HepG2 (cell line): ENCODE measurements around the gene TATDN2. TPM values are rescaled to one million over a fixed set of nuclear protein-coding genes. Genes with fewer than 3 reads are reported as not detected.

Experiments used
- ATAC-seq: fragments of 200-7000 bp; cut with Tn5 transposase; 3 replicates; pipeline ENCODE4 v1.9.1; 2020; ENCODE audit warnings: mild to moderate bottlenecking, moderate library complexity
- BruUV-seq: library from RNA; stranded (reverse); fragments of 400-500 nt; replicated peaks from 2 replicates; lab custom pipeline; 2021; lab: Mats Ljungman, UMichigan
- CTCF ChIA-PET: fragments of 300-600 bp; formaldehyde crosslinking; extraction: SDS; loops from one replicate; lab custom pipeline; 2021; ENCODE audit warnings: low total read pairs, inconsistent platforms, low intra/inter-chr PET ratio; lab: Yijun Ruan, JAX
- POLR2A ChIA-PET: fragments of 350-600 bp; sonication (Branson Sonifier 250); formaldehyde crosslinking; loops from one replicate; lab custom pipeline; 2020; ENCODE audit warnings: antibody characterized with exemption, inconsistent platforms; lab: Yijun Ruan, JAX
- DNase-seq: peaks from one replicate; pipeline ENCODE4 v3.0.0-alpha.2; 2015; ENCODE audit warnings: low spot score
- FAIRE-seq: peaks from 3 replicates; lab custom pipeline; 2011; peaks lifted over from hg19 to GRCh38; lab: Jason Lieb, UNC
- H2AFZ ChIP-seq: one replicate; pipeline ENCODE4 v1.6.1; 2011; ENCODE audit warnings: low read length, inconsistent platforms
- H3K27ac ChIP-seq: fragments of 300-600 bp; 3 replicates; pipeline ENCODE4 v1.8.0; 2011; ENCODE audit warnings: mixed run types, mild to moderate bottlenecking, mixed read lengths, low read length, inconsistent platforms; ENCODE audit not compliant: insufficient read depth; ENCODE audit errors: extremely low read length
- H3K27me3 ChIP-seq, 2 experiments: fragments of 200-600 bp in 1 of 2; 2 replicates in 1 of 2; 3 replicates in 1 of 2; pipeline versions ENCODE4 v1.6.0 to v1.8.0; 2011; ENCODE audit warnings: low read length in 2 of 2, mild to moderate bottlenecking in 2 of 2, moderate library complexity in 2 of 2, inconsistent platforms in 1 of 2; ENCODE audit not compliant: insufficient read depth in 2 of 2, control insufficient read depth in 1 of 2
- H3K36me3 ChIP-seq, 2 experiments: fragments of 200-600 bp in 1 of 2; replicated peaks in 1 of 2; 2 replicates in 1 of 2; 3 replicates in 1 of 2; pipeline versions ENCODE4 v1.5.1 to v1.8.0; 2011; ENCODE audit warnings: low read length in 2 of 2, inconsistent platforms in 1 of 2; ENCODE audit not compliant: insufficient read depth in 2 of 2, control insufficient read depth in 1 of 2
- H3K4me1 ChIP-seq: 2 replicates; pipeline ENCODE4 v1.5.1; 2012; ENCODE audit warnings: low read length, inconsistent platforms; ENCODE audit not compliant: insufficient read depth
- H3K4me2 ChIP-seq: 2 replicates; pipeline ENCODE4 v1.6.0; 2011; ENCODE audit warnings: low read depth, low read length, inconsistent platforms
- H3K4me3 ChIP-seq, 3 experiments: fragments of 200-600 bp in 1 of 3; sonication (generic), shearing (Covaris generic) in 1 of 3; replicated peaks in 1 of 3; 2 replicates each; pipeline ENCODE4 v1.5.1; 2011 to 2016; ENCODE audit warnings: low read length in 3 of 3, inconsistent platforms in 2 of 3, low read depth in 2 of 3, mild to moderate bottlenecking in 2 of 3, control low read depth in 1 of 3, mixed read lengths in 1 of 3; ENCODE audit not compliant: insufficient read depth in 1 of 3
- H3K79me2 ChIP-seq: one replicate; pipeline ENCODE4 v1.6.1; 2011; ENCODE audit warnings: low read length, inconsistent platforms; ENCODE audit not compliant: insufficient read depth
- H3K9ac ChIP-seq: 2 replicates; pipeline ENCODE4 v1.6.0; 2011; ENCODE audit warnings: mild to moderate bottlenecking, low read depth, low read length, inconsistent platforms; ENCODE audit not compliant: insufficient read depth
- H3K9me3 ChIP-seq: 2 replicates; pipeline ENCODE4 v1.5.1; 2012; ENCODE audit warnings: mild to moderate bottlenecking, low read length
- H4K20me1 ChIP-seq: 2 replicates; pipeline ENCODE4 v1.6.0; 2011; ENCODE audit warnings: inconsistent platforms, mild to moderate bottlenecking, low read length, moderate library complexity; ENCODE audit not compliant: insufficient read depth
- GPN1 ChIP-seq: sonication (generic); formaldehyde crosslinking; IDR thresholded peaks from 2 replicates; pipeline ENCODE4 v1.5.1; 2020; ENCODE audit warnings: missing genetic modification reagents, borderline replicate concordance
- MAFF ChIP-seq: IDR thresholded peaks from 2 replicates; pipeline ENCODE4 v1.6.1; 2011; ENCODE audit warnings: low read depth, low read length, improper control_type of control experiment
- MAFK ChIP-seq, 2 experiments: IDR thresholded peaks in 1 of 2; conservative IDR thresholded peaks in 1 of 2; 2 replicates each; pipeline ENCODE4 v1.6.1; 2011; ENCODE audit warnings: improper control_type of control experiment in 2 of 2, low read length in 2 of 2
- NFE2L2 ChIP-seq: fragments of 150-350 bp; IDR thresholded peaks from 2 replicates; pipeline ENCODE4 v1.6.1; 2014; ENCODE audit warnings: low read length
- POLR2G ChIP-seq: fragments of 200-400 bp; formaldehyde crosslinking; IDR thresholded peaks from 2 replicates; pipeline ENCODE4 v1.6.1; 2018; ENCODE audit warnings: mild to moderate bottlenecking, low read depth, low read length, moderate library complexity
- TFE3 ChIP-seq: IDR thresholded peaks from 2 replicates; pipeline ENCODE4 v1.6.1; 2016
- WGBS: methylation state at CpG from one replicate; pipeline ENCODE4 v1.1.6; 2017; ENCODE audit warnings: low lambda C conversion rate; 5-methylcytosine and 5-hydroxymethylcytosine counted together
- in situ Hi-C: cut with HindIII; loops from 2 replicates; pipeline ENCODE4 v1.10.0; 2017; ENCODE audit warnings: low pct_unique_long_range_greater_than_20kb; ENCODE audit not compliant: extremely low pct_ligation_motif_present
- intact Hi-C: fragments of 100-400 bp; cut with micrococcal nuclease; formaldehyde crosslinking; loops from one replicate; pipeline ENCODE4 v1.10.0; 2022; ENCODE audit not compliant: unreplicated experiment
- polyA plus RNA-seq, 8 experiments: library from polyadenylated mRNA; depleted of rRNA in 3 of 8; stranded (reverse) in 7 of 8; unstranded in 1 of 8; fragments of >200 nt; fragmentation: Illumina TruSeq in 4 of 8; extraction: Trizol in 4 of 8; gene quantifications; 2 replicates each; pipeline versions ENCODE4 v1.2.1 to v1.2.3, GENCODE V29; 2011 to 2016; ENCODE audit warnings: low read depth in 4 of 8, missing spikeins in 1 of 8, mixed read lengths in 1 of 8; ENCODE audit not compliant: insufficient read depth in 1 of 8
- total RNA-seq, 5 experiments: library from RNA; depleted of rRNA; stranded (reverse); fragments of >200 nt; fragmentation: Illumina TruSeq; extraction: Trizol; gene quantifications; 2 replicates each; pipeline ENCODE4 v1.2.3, GENCODE V29; 2016; ENCODE audit warnings: low read depth in 1 of 5

The TATDN2 gene
- total and polyA plus RNA-seq, 2 of the 13 experiments (the other 11 are each of a cell fraction or from before 2014, with no cell fraction given) = 12.1 to 21.9 TPM

GRCh38 chr3:10309736-10310135, 61.5 kb downstream of the TATDN2 start:
- DNase-seq = no peak
- intact Hi-C loops = no loop called here
- no peaks in the 10 kb centered on the region for H3K27me3 ChIP-seq
- ChIA-PET CTCF (no interaction called here), POLR2A (interaction anchor here (1.0 kb wide), 1 partner anchor 9 kb away, joined by 3 read pairs; no protein-coding TSS in a partner anchor)
- no peak overlapping the region for H2AFZ ChIP-seq
- peaks cover 3% of the 10 kb centered on the region for H3K79me2 ChIP-seq
- H3K27ac ChIP-seq = peak overlapping the region; percentile 17
- no peak for FAIRE-seq
- no peak overlapping the region for H3K9ac ChIP-seq
- H3K4me3 ChIP-seq = no peak overlapping the region
- no peaks in the 10 kb centered on the region for H3K9me3 ChIP-seq
- peaks cover 11% of the 10 kb centered on the region for H4K20me1 ChIP-seq
- peaks cover 39 to 92% of the 10 kb centered on the region in 2 experiments for H3K36me3 ChIP-seq
- no TSS peak for BruUV-seq
- no peak overlapping the region for H3K4me2 ChIP-seq
- in situ Hi-C loops = no loop called here
- 0 out of 2 replicates have a peak, but pooled peaks have one; percentile 9 for TF ChIP-seq POLR2G
- TF ChIP-seq TFE3 (CRISPR knock-in tag) = no peak
- no peak for ATAC-seq
- WGBS = 96% methylated on average over 4 of the region's 4 CpGs
- peaks cover 23% of the 10 kb centered on the region for H3K4me1 ChIP-seq

GRCh38 chr3:10310578-10310977, 62.3 kb downstream of the TATDN2 start:
- Histone ChIP-seq H3K4me2 (no peak overlapping the region), H3K36me3 (peaks cover 37 to 91% of the 10 kb centered on the region in 2 experiments), H3K27me3 (no peaks in the 10 kb centered on the region), H3K9ac (no peak overlapping the region), H2AFZ (no peak overlapping the region), H3K79me2 (peaks cover 3% of the 10 kb centered on the region), H3K9me3 (no peaks in the 10 kb centered on the region), H4K20me1 (peaks cover 11% of the 10 kb centered on the region), H3K4me1 (peaks cover 28% of the 10 kb centered on the region), H3K4me3 (no peak overlapping the region), H3K27ac (no peak overlapping the region)
- no peak for FAIRE-seq
- no peak for ATAC-seq
- intact Hi-C loops (no loop called here), in situ Hi-C loops (no loop called here)
- ChIA-PET POLR2A (no interaction called here), CTCF (no interaction called here)
- no peak for DNase-seq
- WGBS = 97% methylated on average over 2 of the region's 2 CpGs
- BruUV-seq = no TSS peak
- TF ChIP-seq MAFK (conservative IDR thresholded peaks at IDR 0.05 in 1 of 2, IDR thresholded peaks at IDR 0.05 in 1 of 2; ENCODE audit: low read length in 2 of 2) (peak; percentile 80 to 83), MAFF (peak; percentile 82), GPN1 (CRISPR knock-in tag) (no peak), NFE2L2 (peak; percentile 89)
